Muscle of leg (tissue), 11 donors: ENCODE results near the gene ARRDC2. TPM values are rescaled to one million over a fixed set of nuclear protein-coding genes. Genes with fewer than 3 reads are reported as not detected.
"Not testable (repeated sequence)": the region's sequence is repeated elsewhere in the genome, so short reads cannot be mapped to it uniquely, and the experiment has no call there.

ENCODE experiments used
- DNase-seq: peaks from one replicate; pipeline ENCODE4 v3.0.0; 2013
- H3K27ac ChIP-seq: one replicate; pipeline ENCODE4 v1.5.1; 2013; ENCODE audit warnings: mild to moderate bottlenecking, low read length, control low read depth
- H3K27me3 ChIP-seq: one replicate; pipeline ENCODE4 v1.6.1; 2013; ENCODE audit warnings: low read length; ENCODE audit not compliant: control insufficient read depth, insufficient read depth
- H3K36me3 ChIP-seq: one replicate; pipeline ENCODE4 v1.6.1; 2013; ENCODE audit warnings: low read length; ENCODE audit not compliant: control insufficient read depth, insufficient read depth
- H3K4me1 ChIP-seq: one replicate; pipeline ENCODE4 v1.6.1; 2013; ENCODE audit warnings: low read length; ENCODE audit not compliant: control insufficient read depth, insufficient read depth
- H3K4me3 ChIP-seq: one replicate; pipeline ENCODE4 v1.5.1; 2013; ENCODE audit warnings: low read length, control low read depth
- H3K9me3 ChIP-seq: replicated peaks from 2 replicates; pipeline ENCODE4 v1.6.1; 2013; ENCODE audit warnings: low read depth, low read length; ENCODE audit not compliant: control insufficient read depth
- WGBS: methylation state at CpG from one replicate; pipeline ENCODE4 v1.1.5; 2013; ENCODE audit warnings: missing lambda C conversion rate; ENCODE audit not compliant: insufficient coverage; 5-methylcytosine and 5-hydroxymethylcytosine counted together
- polyA plus RNA-seq, 8 donors: library from polyadenylated mRNA; unstranded; fragments of 120-200 nt; gene quantifications; one replicate each; pipeline versions ENCODE4 v1.2.1 to v1.2.3, GENCODE V29; 2013; ENCODE audit warnings: inconsistent platforms in 1 of 8, low replicate concordance in 1 of 8; ENCODE audit not compliant: insufficient read length in 8 of 8, insufficient read depth in 1 of 8
- total RNA-seq: library from RNA; stranded (reverse); fragments of 120-200 nt; gene quantifications from one replicate; pipeline ENCODE4 v1.2.4, GENCODE V29; 2013

Gene ARRDC2
- total and polyA plus RNA-seq, 9 donors = 3.4 to 6.7 (median 4.5) TPM

GRCh38 chr19:17972230-17972629 lies 35.7 kb upstream of the ARRDC2 start:
- no peaks in the 10 kb centered on the region for H3K9me3 ChIP-seq
- no peak overlapping the region for H3K4me3 ChIP-seq
- H3K36me3 ChIP-seq = no peaks in the 10 kb centered on the region
- peaks cover 5% of the 10 kb centered on the region for H3K4me1 ChIP-seq
- no peak for DNase-seq
- H3K27ac ChIP-seq = no peak overlapping the region
- peaks cover 14% of the 10 kb centered on the region for H3K27me3 ChIP-seq
- WGBS = 78% methylated on average over 1 of the region's 1 CpG

DNA sequence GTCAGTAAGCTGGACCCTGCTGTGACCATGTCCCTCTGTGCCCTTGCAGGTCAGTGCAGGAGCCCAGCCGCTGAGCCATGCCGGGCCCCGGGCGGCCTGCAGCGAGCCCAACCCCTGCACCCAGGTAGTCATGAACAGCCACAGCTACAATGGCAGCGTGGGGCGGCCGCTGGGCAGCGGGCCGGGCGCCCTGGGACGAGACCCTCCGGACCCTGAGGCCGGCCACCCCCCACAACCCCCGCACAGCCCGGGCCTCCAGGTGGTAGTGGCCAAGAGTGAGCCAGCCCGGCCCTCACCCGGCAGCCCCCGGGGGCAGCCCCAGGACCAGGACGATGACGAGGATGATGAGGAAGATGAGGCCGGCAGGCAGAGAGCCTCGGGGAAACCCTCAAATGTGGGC lies 34.2 kb upstream of the ARRDC2 start:
- Histone ChIP-seq H3K27ac (no peak overlapping the region), H3K36me3 (no peaks in the 10 kb centered on the region), H3K4me1 (no peaks in the 10 kb centered on the region), H3K27me3 (no peaks in the 10 kb centered on the region), H3K4me3 (no peak overlapping the region), H3K9me3 (no peaks in the 10 kb centered on the region)
- WGBS = 90% methylated on average over 22 of the region's 23 CpGs
- DNase-seq = no peak

GRCh38 chr19:17974551-17974950 lies 33.4 kb upstream of the ARRDC2 start:
- no peaks in the 10 kb centered on the region for H3K9me3 ChIP-seq
- WGBS = 98% methylated on average over 4 of the region's 6 CpGs
- H3K27ac ChIP-seq = no peak overlapping the region
- no peak overlapping the region for H3K4me3 ChIP-seq
- H3K27me3 ChIP-seq = no peaks in the 10 kb centered on the region
- H3K36me3 ChIP-seq = no peaks in the 10 kb centered on the region
- H3K4me1 ChIP-seq = no peaks in the 10 kb centered on the region
- DNase-seq = no peak

DNA sequence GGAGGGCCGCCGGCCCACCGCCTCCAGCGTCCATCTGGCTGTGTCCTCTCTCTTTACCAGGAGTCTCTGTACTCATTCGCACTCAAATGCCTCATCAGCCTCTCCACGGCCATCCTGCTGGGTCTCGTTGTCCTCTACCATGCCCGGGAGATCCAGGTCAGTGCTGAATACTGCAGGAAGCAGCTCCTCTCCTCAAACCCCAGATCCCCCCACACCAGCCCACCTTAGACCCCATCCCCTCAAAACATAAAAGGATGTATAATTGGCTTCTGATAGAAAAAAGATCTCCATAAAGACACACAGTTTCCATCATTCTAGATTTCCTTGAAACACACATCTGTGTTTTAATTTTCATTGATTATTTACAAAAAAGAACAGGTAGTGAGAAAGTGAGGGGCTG lies 32.9 kb upstream of the ARRDC2 start:
- Histone ChIP-seq H3K9me3 (no peaks in the 10 kb centered on the region), H3K36me3 (no peaks in the 10 kb centered on the region), H3K27me3 (no peaks in the 10 kb centered on the region), H3K4me1 (no peaks in the 10 kb centered on the region), H3K4me3 (no peak overlapping the region), H3K27ac (no peak overlapping the region)
- no peak for DNase-seq
- WGBS = 94% methylated on average over 7 of the region's 8 CpGs

DNA sequence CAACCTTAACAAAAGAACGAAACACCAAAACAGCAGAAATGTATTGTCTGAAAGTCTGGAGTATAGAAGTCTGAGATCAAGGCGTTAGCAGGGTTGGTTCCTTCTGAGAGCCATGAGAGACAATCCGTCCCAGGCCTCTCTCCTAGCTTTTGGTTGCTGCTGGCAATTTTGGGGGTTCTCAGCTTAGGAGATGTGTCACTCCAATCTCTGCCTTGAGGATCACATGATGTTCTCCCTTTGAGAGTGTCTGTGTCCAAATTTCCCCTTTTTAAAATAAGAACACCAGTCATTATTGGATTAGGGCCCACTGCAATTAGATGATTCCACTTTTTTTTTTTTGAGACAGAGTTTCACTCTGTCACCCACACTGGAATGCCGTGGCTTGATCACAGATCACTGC lies 30.9 kb upstream of the ARRDC2 start:
- no peaks in the 10 kb centered on the region for H3K9me3 ChIP-seq
- H3K27me3 ChIP-seq = no peaks in the 10 kb centered on the region
- no peaks in the 10 kb centered on the region for H3K4me1 ChIP-seq
- H3K27ac ChIP-seq = no peak overlapping the region
- H3K4me3 ChIP-seq = no peak overlapping the region
- 100% methylated on average over 1 of the region's 4 CpGs for WGBS
- no peaks in the 10 kb centered on the region for H3K36me3 ChIP-seq
- no peak for DNase-seq

DNA sequence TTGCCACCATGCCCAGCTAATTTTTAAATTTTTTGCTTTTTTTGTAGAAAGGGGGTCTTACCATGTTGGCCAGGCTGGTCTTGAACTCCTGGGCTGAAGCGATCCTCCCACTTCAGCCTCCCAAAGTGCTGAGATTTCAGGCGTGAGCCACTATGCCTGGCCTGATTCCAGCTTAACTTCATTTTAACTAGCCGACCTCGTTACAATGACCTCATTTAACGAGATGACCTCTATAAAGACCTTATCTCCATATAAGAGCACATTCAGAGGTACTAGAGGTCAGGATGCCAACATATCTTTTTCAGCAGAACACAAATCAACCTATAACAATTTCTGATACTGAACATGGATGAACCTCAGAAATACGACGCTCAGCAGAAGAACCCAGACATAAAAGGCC lies 30.5 kb upstream of the ARRDC2 start:
- no peak overlapping the region for H3K27ac ChIP-seq
- H3K4me1 ChIP-seq = no peaks in the 10 kb centered on the region
- DNase-seq = no peak
- WGBS = 49% methylated on average over 4 of the region's 7 CpGs
- H3K9me3 ChIP-seq = no peaks in the 10 kb centered on the region
- H3K36me3 ChIP-seq = no peaks in the 10 kb centered on the region
- no peaks in the 10 kb centered on the region for H3K27me3 ChIP-seq
- H3K4me3 ChIP-seq = no peak overlapping the region

- no peak overlapping the region for H3K27ac ChIP-seq
- no peaks in the 10 kb centered on the region for H3K4me1 ChIP-seq
- H3K36me3 ChIP-seq = no peaks in the 10 kb centered on the region
- no peaks in the 10 kb centered on the region for H3K9me3 ChIP-seq
- H3K4me3 ChIP-seq = no peak overlapping the region
- no peaks in the 10 kb centered on the region for H3K27me3 ChIP-seq
- 92% methylated on average over 38 of the region's 38 CpGs for WGBS
- no peak for DNase-seq
Observed at GRCh38 chr19:17981611-17982010, 26.4 kb upstream of the ARRDC2 start.

DNA sequence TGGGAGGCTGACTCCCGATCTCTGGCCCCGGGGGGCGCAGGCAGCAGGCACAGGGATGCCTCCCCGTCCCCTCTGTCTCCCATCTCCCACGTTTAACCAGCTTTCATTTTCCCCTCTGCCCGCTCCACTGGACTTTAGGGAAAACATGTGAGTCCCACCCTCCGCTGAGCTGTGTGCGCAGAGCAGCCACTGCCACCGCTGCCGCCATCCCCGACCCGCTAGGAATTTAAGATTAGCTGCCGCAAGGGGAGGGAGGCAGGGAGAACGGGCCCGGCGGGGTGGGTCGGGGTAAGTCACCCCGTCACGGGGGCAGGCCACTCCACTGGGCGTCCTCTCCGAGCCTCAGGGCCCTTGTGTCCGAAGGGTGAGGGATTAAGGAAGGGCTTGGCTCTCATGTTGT lies 25.5 kb upstream of the ARRDC2 start:
- H3K9me3 ChIP-seq = no peaks in the 10 kb centered on the region
- no peaks in the 10 kb centered on the region for H3K4me1 ChIP-seq
- H3K36me3 ChIP-seq = no peaks in the 10 kb centered on the region
- no peaks in the 10 kb centered on the region for H3K27me3 ChIP-seq
- 79% methylated on average over 22 of the region's 22 CpGs for WGBS
- no peak overlapping the region for H3K27ac ChIP-seq
- DNase-seq = no peak
- H3K4me3 ChIP-seq = no peak overlapping the region

- Histone ChIP-seq H3K27me3 (no peaks in the 10 kb centered on the region), H3K4me3 (no peak overlapping the region), H3K36me3 (no peaks in the 10 kb centered on the region), H3K27ac (no peak overlapping the region), H3K4me1 (no peaks in the 10 kb centered on the region), H3K9me3 (no peaks in the 10 kb centered on the region)
- WGBS = 58% methylated on average over 6 of the region's 17 CpGs
- DNase-seq = no peak
Observed at GRCh38 chr19:17985037-17985818, 22.7 kb upstream of the ARRDC2 start.

GRCh38 chr19:17986569-17986968 lies 21.4 kb upstream of the ARRDC2 start:
- DNase-seq, H3K36me3 ChIP-seq, H3K27ac ChIP-seq, H3K27me3 ChIP-seq, H3K9me3 ChIP-seq, H3K4me3 ChIP-seq, H3K4me1 ChIP-seq: not testable (repeated sequence)
- WGBS = 62% methylated on average over 4 of the region's 8 CpGs

GRCh38 chr19:17988161-17988560 lies 19.8 kb upstream of the ARRDC2 start:
- Histone ChIP-seq H3K4me1 (no peaks in the 10 kb centered on the region), H3K9me3 (no peaks in the 10 kb centered on the region), H3K27me3 (no peaks in the 10 kb centered on the region), H3K36me3 (no peaks in the 10 kb centered on the region), H3K4me3 (no peak overlapping the region), H3K27ac (no peak overlapping the region)
- 91% methylated on average over 12 of the region's 13 CpGs for WGBS
- DNase-seq = no peak
